Mesenchymal stem cell (in vitro differentiated cells and primary cell): Measurements from ENCODE around the gene ANGPTL8.

Experiments used
- DNase-seq: peaks from one replicate; pipeline ENCODE4 v3.0.0-alpha.2; 2013
- H2AFZ ChIP-seq: one replicate; pipeline ENCODE4 v1.6.1; 2013; ENCODE audit warnings: low read depth, mild to moderate bottlenecking, control low read depth, inconsistent platforms, low read length, moderate library complexity
- H2AK5ac ChIP-seq: 2 replicates; pipeline ENCODE4 v1.6.1; 2013; ENCODE audit warnings: low read length, moderate library complexity, mild to moderate bottlenecking, inconsistent platforms; ENCODE audit not compliant: severe bottlenecking
- H2BK120ac ChIP-seq: one replicate; pipeline ENCODE4 v1.6.1; 2013; ENCODE audit warnings: low read depth, mild to moderate bottlenecking, inconsistent platforms, low read length, moderate library complexity
- H2BK12ac ChIP-seq, 2 experiments: one replicate each; pipeline ENCODE4 v1.6.1; 2013; ENCODE audit warnings: inconsistent platforms in 2 of 2, low read length in 2 of 2, mild to moderate bottlenecking in 2 of 2, moderate library complexity in 2 of 2, control low read depth in 1 of 2
- H2BK15ac ChIP-seq: one replicate; pipeline ENCODE4 v1.6.1; 2013; ENCODE audit warnings: mild to moderate bottlenecking, low read depth, inconsistent platforms; ENCODE audit not compliant: poor library complexity, severe bottlenecking
- H2BK5ac ChIP-seq: 2 replicates; pipeline ENCODE4 v1.6.1; 2013; ENCODE audit warnings: low read depth, mild to moderate bottlenecking, low read length, control low read depth, inconsistent platforms; ENCODE audit not compliant: poor library complexity, severe bottlenecking
- H3K14ac ChIP-seq, 2 experiments: one replicate each; pipeline ENCODE4 v1.6.1; 2013; ENCODE audit warnings: inconsistent platforms in 2 of 2, low read length in 2 of 2, control low read depth in 1 of 2, mild to moderate bottlenecking in 1 of 2, moderate library complexity in 1 of 2
- H3K18ac ChIP-seq, 2 experiments: one replicate each; pipeline ENCODE4 v1.6.1; 2013; ENCODE audit warnings: inconsistent platforms in 2 of 2, low read length in 2 of 2, control low read depth in 1 of 2, low read depth in 1 of 2, mild to moderate bottlenecking in 1 of 2
- H3K23ac ChIP-seq, 2 experiments: one replicate each; pipeline ENCODE4 v1.6.1; 2013; ENCODE audit warnings: inconsistent platforms in 2 of 2, low read length in 2 of 2, mild to moderate bottlenecking in 2 of 2, moderate library complexity in 2 of 2, control low read depth in 1 of 2
- H3K27ac ChIP-seq: 2 replicates; pipeline ENCODE4 v1.5.1; 2013; ENCODE audit warnings: mild to moderate bottlenecking, moderate library complexity, low read length, control low read depth, inconsistent platforms; ENCODE audit not compliant: poor library complexity, severe bottlenecking
- H3K27me3 ChIP-seq, 2 experiments: 2 replicates each; pipeline versions ENCODE4 v1.6.1 to v1.7.0; 2013; ENCODE audit warnings: low read length in 2 of 2, mild to moderate bottlenecking in 2 of 2, moderate library complexity in 2 of 2, control low read depth in 1 of 2, inconsistent platforms in 1 of 2; ENCODE audit not compliant: control insufficient read depth in 1 of 2, insufficient read depth in 1 of 2
- H3K36me3 ChIP-seq, 2 experiments: 2 replicates each; pipeline versions ENCODE4 v1.6.1 to v1.7.0; 2013; ENCODE audit warnings: low read length in 2 of 2, control low read depth in 1 of 2, inconsistent platforms in 1 of 2, low read depth in 1 of 2, mild to moderate bottlenecking in 1 of 2; ENCODE audit not compliant: insufficient read depth in 2 of 2, control insufficient read depth in 1 of 2
- H3K4ac ChIP-seq, 2 experiments: one replicate each; pipeline ENCODE4 v1.6.1; 2013; ENCODE audit warnings: inconsistent platforms in 2 of 2, low read length in 2 of 2, mild to moderate bottlenecking in 2 of 2, moderate library complexity in 2 of 2, control low read depth in 1 of 2, low read depth in 1 of 2
- H3K4me1 ChIP-seq: 2 replicates; pipeline ENCODE4 v1.6.1; 2013; ENCODE audit warnings: low read depth, low read length, control low read depth; ENCODE audit not compliant: control insufficient read depth, insufficient read depth
- H3K4me2 ChIP-seq: 2 replicates; pipeline ENCODE4 v1.6.1; 2013; ENCODE audit warnings: low read length, mild to moderate bottlenecking, inconsistent platforms; ENCODE audit not compliant: poor library complexity, severe bottlenecking
- H3K4me3 ChIP-seq, 2 experiments: 2 replicates each; pipeline versions ENCODE4 v1.5.1 to v1.7.0; 2013; ENCODE audit warnings: low read length in 2 of 2, mild to moderate bottlenecking in 2 of 2, control low read depth in 1 of 2, low read depth in 1 of 2; ENCODE audit not compliant: insufficient read depth in 1 of 2
- H3K79me1 ChIP-seq: replicated peaks from 2 replicates; pipeline ENCODE4 v1.6.1; 2013; ENCODE audit warnings: mild to moderate bottlenecking, control low read depth, low read length, inconsistent platforms; ENCODE audit not compliant: poor library complexity, severe bottlenecking
- H3K9ac ChIP-seq: 2 replicates; pipeline ENCODE4 v1.7.0; 2013; ENCODE audit warnings: mild to moderate bottlenecking, low read length, moderate library complexity
- H3K9me3 ChIP-seq: 2 replicates; pipeline ENCODE4 v1.7.0; 2013; ENCODE audit warnings: mild to moderate bottlenecking, low read length; ENCODE audit not compliant: control insufficient read depth
- H4K8ac ChIP-seq: one replicate; pipeline ENCODE4 v1.6.1; 2013; ENCODE audit warnings: inconsistent platforms, mild to moderate bottlenecking, low read length, moderate library complexity
- H4K91ac ChIP-seq: one replicate; pipeline ENCODE4 v1.6.1; 2013; ENCODE audit warnings: mild to moderate bottlenecking, low read length, inconsistent platforms
- WGBS: methylation state at CpG from one replicate; pipeline ENCODE4 v1.1.7; 2013; ENCODE audit warnings: mixed read lengths; 5-methylcytosine and 5-hydroxymethylcytosine counted together

The ANGPTL8 gene

DNA sequence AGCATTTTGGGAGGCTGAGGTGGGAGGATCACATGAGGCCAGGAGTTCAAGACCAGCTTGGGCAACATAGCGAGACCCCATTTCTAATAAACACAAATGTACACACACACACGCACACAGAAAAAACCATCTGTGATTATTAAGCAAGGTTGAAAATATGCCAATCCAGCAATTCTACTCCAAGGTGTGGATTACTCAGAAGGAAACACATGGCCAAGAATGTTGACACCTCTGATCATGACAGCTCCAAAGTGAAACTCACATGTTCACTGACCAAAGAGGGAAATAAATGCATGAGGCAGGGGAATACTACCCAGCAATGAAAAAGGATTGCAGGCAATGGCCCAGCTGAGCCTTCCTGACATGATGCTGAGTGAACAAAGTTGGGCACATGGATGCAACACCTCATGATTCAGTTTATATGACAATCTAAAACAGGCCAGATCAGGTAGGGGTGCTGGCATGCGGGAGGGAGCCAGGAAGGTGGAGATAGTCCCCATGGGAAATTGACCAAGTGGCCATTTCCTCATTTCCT, 18.5 kb downstream of the ANGPTL8 start:
- Histone ChIP-seq H3K23ac (no peak overlapping the region), H3K4me3 (no peak overlapping the region), H4K8ac (no peak overlapping the region), H2BK5ac (no peak overlapping the region), H2AK5ac (no peak overlapping the region), H3K27me3 (no peaks in the 10 kb centered on the region), H3K18ac (no peak overlapping the region), H3K36me3 (peaks cover 0 to 3% of the 10 kb centered on the region in 2 experiments), H3K4ac (no peak overlapping the region), H3K9me3 (no peaks in the 10 kb centered on the region), H2BK15ac (no peak overlapping the region), H3K4me1 (peaks cover 13% of the 10 kb centered on the region), H3K14ac (no peak overlapping the region), H4K91ac (no peak overlapping the region), H2AFZ (no peak overlapping the region), H3K27ac (no peak overlapping the region), H3K4me2 (no peak overlapping the region), H2BK120ac (no peak overlapping the region), H3K9ac (no peak overlapping the region), H3K79me1 (peaks cover 21% of the 10 kb centered on the region), H2BK12ac (peak overlapping the region in 1 of 2 experiments; percentile 31)
- 92% methylated on average over 3 of the region's 3 CpGs for WGBS
- DNase-seq = no peak

DNA sequence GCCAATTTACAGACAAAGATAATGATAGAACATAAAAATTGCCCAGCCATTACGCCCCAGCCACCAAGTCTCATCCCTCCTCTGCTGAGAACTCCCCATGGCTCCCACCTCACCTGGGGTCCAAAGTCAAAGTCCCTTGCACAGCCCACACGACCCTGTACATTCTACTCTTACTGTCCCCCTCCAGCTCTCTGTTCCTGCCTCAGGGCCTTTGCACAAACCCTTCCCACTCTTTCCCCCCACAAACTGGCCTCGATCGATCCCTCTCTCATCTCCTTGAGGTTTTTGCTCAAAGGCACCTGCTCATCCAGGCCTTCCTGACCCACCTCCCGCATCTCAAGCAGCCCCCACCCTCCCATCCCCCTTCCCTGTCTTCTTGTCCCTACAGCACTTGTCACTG, 21.6 kb downstream of the ANGPTL8 start:
- no peak for DNase-seq
- H2AFZ ChIP-seq = no peak overlapping the region
- peaks cover 21% of the 10 kb centered on the region for H3K4me1 ChIP-seq
- H2BK15ac ChIP-seq = no peak overlapping the region
- no peak overlapping the region for H3K23ac ChIP-seq
- H4K91ac ChIP-seq = no peak overlapping the region
- H3K14ac ChIP-seq = no peak overlapping the region
- H4K8ac ChIP-seq = no peak overlapping the region
- no peak overlapping the region for H2AK5ac ChIP-seq
- H3K36me3 ChIP-seq = no peaks in the 10 kb centered on the region
- WGBS = 72% methylated on average over 5 of the region's 5 CpGs
- no peak overlapping the region for H2BK12ac ChIP-seq
- no peaks in the 10 kb centered on the region for H3K9me3 ChIP-seq
- peaks cover 15% of the 10 kb centered on the region for H3K79me1 ChIP-seq
- no peak overlapping the region for H3K4me3 ChIP-seq
- H3K27ac ChIP-seq = no peak overlapping the region
- H2BK120ac ChIP-seq = peak overlapping the region; percentile 37
- H3K9ac ChIP-seq = no peak overlapping the region
- H2BK5ac ChIP-seq = no peak overlapping the region
- peaks cover 0 to 3% of the 10 kb centered on the region in 2 experiments for H3K27me3 ChIP-seq
- no peak overlapping the region for H3K4me2 ChIP-seq
- H3K18ac ChIP-seq = peak overlapping the region in 1 of 2 experiments; percentile 43
- H3K4ac ChIP-seq = no peak overlapping the region

DNA sequence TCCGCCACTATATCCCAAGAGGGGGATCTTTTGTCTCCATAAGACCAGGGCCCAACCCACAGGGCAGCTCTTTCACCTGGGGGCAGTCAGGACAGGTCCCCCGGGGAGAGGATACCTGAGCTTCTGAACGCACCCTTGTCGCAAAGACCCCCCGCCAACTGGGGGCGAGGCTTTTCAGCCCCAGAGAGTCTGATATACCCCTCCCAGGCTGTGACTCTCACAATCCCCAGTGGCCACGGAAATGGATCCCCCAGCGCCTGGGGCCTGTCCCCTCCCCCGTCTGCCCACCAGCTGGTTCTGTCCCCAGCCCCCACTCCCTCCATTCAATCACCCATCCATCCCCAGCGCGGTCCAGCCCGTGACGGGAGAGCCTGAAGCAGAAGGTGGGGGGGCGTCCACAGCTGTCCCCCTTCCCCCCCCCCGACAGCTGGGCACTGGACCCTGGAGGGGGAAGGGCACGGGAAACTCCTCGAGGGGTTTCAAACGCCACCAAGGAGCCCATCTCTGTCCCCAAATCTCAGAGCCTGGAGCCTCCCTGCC, 22.1 kb downstream of the ANGPTL8 start:
- peak overlapping the region; percentile 87 for H3K9ac ChIP-seq
- peak overlapping the region; percentile 73 for H2AFZ ChIP-seq
- no peak overlapping the region for H2AK5ac ChIP-seq
- H2BK15ac ChIP-seq = peak overlapping the region; percentile 89
- peak overlapping the region; percentile 80 to 82 for H3K4me3 ChIP-seq
- H3K79me1 ChIP-seq = peaks cover 15% of the 10 kb centered on the region
- no peaks in the 10 kb centered on the region for H3K9me3 ChIP-seq
- peak overlapping the region; percentile 73 for H2BK120ac ChIP-seq
- H3K4me2 ChIP-seq = peak overlapping the region; percentile 99
- peak overlapping the region; percentile 64 to 78 for H3K4ac ChIP-seq
- H3K4me1 ChIP-seq = peaks cover 17% of the 10 kb centered on the region
- H2BK12ac ChIP-seq = peak overlapping the region; percentile 23 to 54
- H3K27me3 ChIP-seq = peaks cover 0 to 3% of the 10 kb centered on the region in 2 experiments
- H3K23ac ChIP-seq = no peak overlapping the region
- peak overlapping the region in 1 of 2 experiments; percentile 89 for H3K18ac ChIP-seq
- DNase-seq = peak; percentile 12
- no peak overlapping the region for H2BK5ac ChIP-seq
- no peaks in the 10 kb centered on the region for H3K36me3 ChIP-seq
- peak overlapping the region; percentile 80 for H4K91ac ChIP-seq
- peak overlapping the region in 1 of 2 experiments; percentile 35 for H3K14ac ChIP-seq
- H3K27ac ChIP-seq = no peak overlapping the region
- H4K8ac ChIP-seq = peak overlapping the region; percentile 77
- 30% methylated on average over 15 of the region's 18 CpGs for WGBS

DNA sequence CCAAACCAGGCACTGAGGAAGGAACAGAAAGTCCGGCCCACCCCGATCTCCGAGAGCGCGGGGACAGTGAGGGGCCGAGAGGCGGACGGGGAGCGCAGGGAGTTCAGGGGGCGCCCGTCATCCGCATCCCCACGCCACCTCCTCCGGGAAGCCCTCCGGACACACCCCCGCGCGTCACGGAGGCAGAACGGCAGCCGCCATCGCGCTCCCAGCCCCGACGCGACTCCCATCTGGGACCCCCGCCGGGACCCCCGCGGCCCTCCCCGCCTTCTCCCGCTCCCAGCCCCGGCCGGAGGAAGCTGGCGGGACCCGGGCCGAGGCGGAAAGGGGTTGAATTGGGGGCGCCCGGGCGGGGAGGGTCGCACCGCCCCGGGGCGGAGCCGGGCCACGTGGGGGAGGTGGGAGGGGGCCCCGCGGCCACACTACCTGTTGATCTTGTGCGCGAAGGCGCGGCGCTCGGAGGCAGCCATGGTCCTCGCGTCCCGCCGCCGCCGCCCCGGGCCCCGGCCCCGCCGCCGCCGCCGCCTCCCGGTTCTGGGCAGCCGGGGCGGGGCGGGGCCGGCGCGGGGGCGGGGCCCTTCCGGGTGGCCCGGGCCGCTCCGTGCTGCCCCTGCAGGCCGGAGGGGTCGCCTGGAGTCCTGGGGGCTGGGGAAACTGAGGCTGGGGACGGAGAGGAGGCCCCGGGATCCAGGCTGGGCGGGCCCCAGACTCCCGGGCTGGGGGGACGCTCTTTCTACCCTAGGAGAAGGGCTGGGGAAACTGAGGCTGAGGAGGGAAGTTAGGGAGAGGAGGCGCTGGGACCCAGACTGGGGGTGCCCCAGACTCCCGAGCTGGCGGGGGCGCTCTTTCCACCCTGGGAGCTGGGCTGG, 22.8 kb downstream of the ANGPTL8 start, which contains the start of gene DOCK6:
DOCK6 (minus strand) TSS at position 554 of the 869 bp plus-strand sequence; CDS start at position 470, 84 bp downstream.
- no peak within 1 kb of the TSS for H2AK5ac ChIP-seq
- no peaks in the 10 kb centered on the region for H3K36me3 ChIP-seq
- peak within 1 kb of the TSS; percentile 78 to 95 for H3K4ac ChIP-seq
- peak within 1 kb of the TSS in 1 of 2 experiments; percentile 64 for H3K23ac ChIP-seq
- H3K79me1 ChIP-seq = peaks cover 15% of the 10 kb centered on the region
- H3K4me1 ChIP-seq = peaks cover 17% of the 10 kb centered on the region
- WGBS = 2% methylated on average over 50 of the region's 91 CpGs
- H4K8ac ChIP-seq = peak within 1 kb of the TSS; percentile 77
- peak within 1 kb of the TSS; percentile 80 to 82 for H3K4me3 ChIP-seq
- DNase-seq = peak; percentile 10
- H3K27me3 ChIP-seq = peaks cover 0 to 3% of the 10 kb centered on the region in 2 experiments
- H3K4me2 ChIP-seq = peak within 1 kb of the TSS; percentile 99
- H2BK12ac ChIP-seq = peak within 1 kb of the TSS; percentile 23 to 79
- H2BK5ac ChIP-seq = no peak within 1 kb of the TSS
- H3K27ac ChIP-seq = no peak within 1 kb of the TSS
- peak within 1 kb of the TSS; percentile 80 for H4K91ac ChIP-seq
- H2AFZ ChIP-seq = peak within 1 kb of the TSS; percentile 73
- peak within 1 kb of the TSS; percentile 89 for H2BK15ac ChIP-seq
- H3K18ac ChIP-seq = peak within 1 kb of the TSS; percentile 82 to 91
- H3K9ac ChIP-seq = peak within 1 kb of the TSS; percentile 87
- H2BK120ac ChIP-seq = peak within 1 kb of the TSS; percentile 97
- H3K9me3 ChIP-seq = no peaks in the 10 kb centered on the region
- H3K14ac ChIP-seq = peak within 1 kb of the TSS; percentile 48 to 63
